ENCODE data around the gene PNPLA8. TPM values are rescaled to one million over a fixed set of nuclear protein-coding genes. Genes with fewer than 3 reads are reported as not detected.

The PNPLA8 gene
- total RNA-seq, 1 donor from 2014 or later: 33.4 TPM

DNA sequence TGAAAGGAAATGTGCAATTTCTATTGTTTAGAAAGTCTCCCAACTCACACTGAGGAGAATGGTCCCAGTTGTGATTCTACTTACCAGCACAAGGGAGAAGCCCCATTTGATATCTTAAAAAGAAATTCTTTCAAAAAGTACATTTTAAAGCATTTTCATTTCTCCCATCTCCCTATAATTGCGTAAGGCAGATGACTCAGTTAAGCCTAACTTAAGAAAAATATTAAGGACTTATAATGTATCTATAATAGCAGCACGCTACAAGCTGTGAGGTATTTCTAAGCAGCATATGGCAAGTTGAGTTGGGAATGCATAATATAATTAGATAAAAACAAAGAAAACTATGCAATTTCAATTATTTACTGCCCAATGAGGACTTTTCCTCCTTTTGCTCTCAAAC, 61.2 kb downstream of the PNPLA8 start:
- H3K4me3 Mint-ChIP-seq: no peak overlapping the region

DNA sequence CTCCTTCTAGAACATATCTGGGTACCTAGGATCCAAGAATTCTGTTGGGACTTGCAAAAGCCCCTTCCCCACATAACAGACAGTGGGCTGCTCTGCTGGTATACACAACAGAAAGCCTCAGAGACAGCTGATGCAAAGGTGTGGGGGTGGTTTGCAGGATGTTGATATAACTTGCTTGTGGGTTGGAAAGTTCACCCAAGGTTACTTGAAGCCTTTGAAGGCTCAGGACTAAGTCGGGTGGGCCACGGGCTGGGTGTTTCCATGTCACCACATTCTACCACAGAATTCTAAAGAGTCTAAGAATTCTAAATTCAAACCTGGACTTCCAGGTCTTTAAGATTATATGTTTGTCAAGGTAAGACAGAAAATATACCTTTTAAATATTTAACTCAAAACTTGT, 62.3 kb downstream of the PNPLA8 start:
- no peak overlapping the region for H3K27ac ChIP-seq
- no peak overlapping the region for H3K4me2 ChIP-seq
- no peaks in the 10 kb centered on the region for H3K9me3 Mint-ChIP-seq
- no peak overlapping the region for H3K4me3 ChIP-seq
- no peak overlapping the region for H3K4me3 Mint-ChIP-seq
- peaks cover 15% of the 10 kb centered on the region for H3K4me1 Mint-ChIP-seq
- TF ChIP-seq EZH2 (IDR thresholded peaks at IDR 0.05) (no peak), EZH2phosphoT487 (IDR thresholded peaks at IDR 0.05) (no peak)
- TF ChIP-seq, protein P1, sequence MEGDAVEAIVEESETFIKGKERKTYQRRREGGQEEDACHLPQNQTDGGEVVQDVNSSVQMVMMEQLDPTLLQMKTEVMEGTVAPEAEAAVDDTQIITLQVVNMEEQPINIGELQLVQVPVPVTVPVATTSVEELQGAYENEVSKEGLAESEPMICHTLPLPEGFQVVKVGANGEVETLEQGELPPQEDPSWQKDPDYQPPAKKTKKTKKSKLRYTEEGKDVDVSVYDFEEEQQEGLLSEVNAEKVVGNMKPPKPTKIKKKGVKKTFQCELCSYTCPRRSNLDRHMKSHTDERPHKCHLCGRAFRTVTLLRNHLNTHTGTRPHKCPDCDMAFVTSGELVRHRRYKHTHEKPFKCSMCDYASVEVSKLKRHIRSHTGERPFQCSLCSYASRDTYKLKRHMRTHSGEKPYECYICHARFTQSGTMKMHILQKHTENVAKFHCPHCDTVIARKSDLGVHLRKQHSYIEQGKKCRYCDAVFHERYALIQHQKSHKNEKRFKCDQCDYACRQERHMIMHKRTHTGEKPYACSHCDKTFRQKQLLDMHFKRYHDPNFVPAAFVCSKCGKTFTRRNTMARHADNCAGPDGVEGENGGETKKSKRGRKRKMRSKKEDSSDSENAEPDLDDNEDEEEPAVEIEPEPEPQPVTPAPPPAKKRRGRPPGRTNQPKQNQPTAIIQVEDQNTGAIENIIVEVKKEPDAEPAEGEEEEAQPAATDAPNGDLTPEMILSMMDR (IDR thresholded peaks at IDR 0.05): no peak
- no peak overlapping the region for H3K27ac Mint-ChIP-seq
- H3K4me1 ChIP-seq: peaks cover 8% of the 10 kb centered on the region
- H3K79me2 ChIP-seq (ENCODE audit: low read depth): no peaks in the 10 kb centered on the region
- no peak overlapping the region for H2AFZ ChIP-seq (replicated peaks)
- H3K9ac ChIP-seq: no peak overlapping the region
- no peaks in the 10 kb centered on the region for H4K20me1 ChIP-seq (ENCODE audit: low read depth)
- no peaks in the 10 kb centered on the region for H3K36me3 ChIP-seq
- no peaks in the 10 kb centered on the region for H3K9me3 ChIP-seq (ENCODE audit: low read depth)
- no peak for DNase-seq (ENCODE audit: low spot score)
- H3K27me3 Mint-ChIP-seq (ENCODE audit: insufficient read depth, low read depth): peaks cover 2% of the 10 kb centered on the region
- H3F3A ChIP-seq (ENCODE audit: low read depth): peaks cover 25% of the 10 kb centered on the region
- peaks cover 2% of the 10 kb centered on the region for H3K27me3 ChIP-seq
- H3K36me3 Mint-ChIP-seq: no peaks in the 10 kb centered on the region

More for the DNA sequence above, 61.2 kb downstream of the PNPLA8 start:
- H4K20me1 ChIP-seq (ENCODE audit: low read depth): no peaks in the 10 kb centered on the region
- H3K27ac Mint-ChIP-seq: no peak overlapping the region
- no peak overlapping the region for H3K4me3 ChIP-seq
- H3K27me3 ChIP-seq: no peaks in the 10 kb centered on the region
- H3K4me1 Mint-ChIP-seq: peaks cover 15% of the 10 kb centered on the region
- no peak overlapping the region for H3K4me2 ChIP-seq
- no peak for DNase-seq (ENCODE audit: low spot score)
- no peaks in the 10 kb centered on the region for H3K27me3 Mint-ChIP-seq (ENCODE audit: insufficient read depth, low read depth)
- H3K79me2 ChIP-seq (ENCODE audit: low read depth): no peaks in the 10 kb centered on the region
- no peaks in the 10 kb centered on the region for H3K9me3 Mint-ChIP-seq
- H3F3A ChIP-seq (ENCODE audit: low read depth): peaks cover 29% of the 10 kb centered on the region
- H3K9ac ChIP-seq: no peak overlapping the region
- no peaks in the 10 kb centered on the region for H3K36me3 Mint-ChIP-seq
- H3K36me3 ChIP-seq: no peaks in the 10 kb centered on the region
- TF ChIP-seq, protein P1 (IDR thresholded peaks at IDR 0.05): no peak
- TF ChIP-seq EZH2phosphoT487 (IDR thresholded peaks at IDR 0.05) (no peak), EZH2 (IDR thresholded peaks at IDR 0.05) (no peak)
- H2AFZ ChIP-seq (replicated peaks): no peak overlapping the region
- H3K27ac ChIP-seq: no peak overlapping the region
- H3K4me1 ChIP-seq: peaks cover 12% of the 10 kb centered on the region
- no peaks in the 10 kb centered on the region for H3K9me3 ChIP-seq (ENCODE audit: low read depth)

DNA sequence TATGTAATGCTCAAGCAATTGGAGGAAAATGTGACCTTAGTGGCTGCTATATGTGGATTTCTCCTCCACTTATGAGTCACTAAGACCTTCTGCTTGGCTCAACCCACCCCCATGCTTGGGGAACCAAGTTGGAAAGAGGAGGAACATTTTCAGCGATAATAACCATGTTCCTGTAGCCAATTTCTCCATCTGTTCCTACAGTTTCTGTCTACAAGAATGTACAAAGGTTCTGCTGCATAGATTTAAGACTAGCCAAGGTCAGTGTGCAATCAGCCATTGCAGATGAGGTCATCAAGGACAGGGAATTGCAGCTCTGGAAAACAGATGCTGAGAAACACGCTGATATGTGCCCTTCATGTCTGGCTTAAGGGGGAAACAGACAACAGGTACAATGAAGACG, 64.1 kb downstream of the PNPLA8 start:
- H3K4me1 Mint-ChIP-seq: peaks cover 16% of the 10 kb centered on the region
- Histone ChIP-seq H4K20me1 (ENCODE audit: low read depth) (no peaks in the 10 kb centered on the region), H2AFZ (replicated peaks) (no peak overlapping the region), H3K27ac (no peak overlapping the region), H3F3A (ENCODE audit: low read depth) (peaks cover 23% of the 10 kb centered on the region), H3K4me1 (peaks cover 4% of the 10 kb centered on the region), H3K4me3 (no peak overlapping the region), H3K9ac (no peak overlapping the region), H3K9me3 (ENCODE audit: low read depth) (no peaks in the 10 kb centered on the region), H3K4me2 (no peak overlapping the region), H3K27me3 (peaks cover 20% of the 10 kb centered on the region), H3K36me3 (no peaks in the 10 kb centered on the region), H3K79me2 (ENCODE audit: low read depth) (no peaks in the 10 kb centered on the region)
- DNase-seq (ENCODE audit: low spot score): no peak
- H3K4me3 Mint-ChIP-seq: no peak overlapping the region
- no peaks in the 10 kb centered on the region for H3K36me3 Mint-ChIP-seq
- TF ChIP-seq, protein P1 (IDR thresholded peaks at IDR 0.05): no peak
- no peak for TF ChIP-seq EZH2phosphoT487 (IDR thresholded peaks at IDR 0.05)
- no peak for TF ChIP-seq EZH2 (IDR thresholded peaks at IDR 0.05)
- peaks cover 15% of the 10 kb centered on the region for H3K27me3 Mint-ChIP-seq (ENCODE audit: insufficient read depth, low read depth)
- no peak overlapping the region for H3K27ac Mint-ChIP-seq
- H3K9me3 Mint-ChIP-seq: no peaks in the 10 kb centered on the region

All from neural progenitor cell (in vitro differentiated cells).